GM20431 (cell line): ENCODE results near the gene ANKS1A.
"Not testable (repeated sequence)": the region's sequence is repeated elsewhere in the genome, so short reads cannot be mapped to it uniquely, and the experiment has no call there.

Experiments
- in situ Hi-C: fragments of 300-500 bp; cut with MseI, MboI; formaldehyde crosslinking; loops from one replicate; pipeline ENCODE4 v1.15.0; 2020; ENCODE audit warnings: low sequenced_read_pairs; ENCODE audit not compliant: unreplicated experiment

The ANKS1A gene

DNA sequence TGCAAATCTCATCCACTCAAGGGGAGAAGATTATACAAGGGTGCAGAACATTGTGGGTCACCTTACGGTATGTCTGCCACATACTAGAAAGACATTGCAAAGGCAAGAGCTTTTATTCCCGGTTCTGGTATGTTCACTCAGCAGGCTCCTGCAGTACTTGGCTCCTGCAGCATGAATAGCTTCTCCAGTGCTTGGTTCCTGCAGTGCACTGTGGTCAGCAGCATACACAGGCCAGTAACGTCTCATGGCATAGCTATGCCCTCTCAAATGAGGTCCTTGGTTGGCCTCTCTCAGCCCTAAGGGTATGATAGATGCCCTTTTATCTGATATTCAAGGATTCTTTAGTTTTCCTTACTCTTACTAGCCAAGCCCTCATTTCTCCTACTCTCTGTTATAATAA is 239.4 kb downstream of the ANKS1A start:
- in situ Hi-C loops, result no loop called here

DNA sequence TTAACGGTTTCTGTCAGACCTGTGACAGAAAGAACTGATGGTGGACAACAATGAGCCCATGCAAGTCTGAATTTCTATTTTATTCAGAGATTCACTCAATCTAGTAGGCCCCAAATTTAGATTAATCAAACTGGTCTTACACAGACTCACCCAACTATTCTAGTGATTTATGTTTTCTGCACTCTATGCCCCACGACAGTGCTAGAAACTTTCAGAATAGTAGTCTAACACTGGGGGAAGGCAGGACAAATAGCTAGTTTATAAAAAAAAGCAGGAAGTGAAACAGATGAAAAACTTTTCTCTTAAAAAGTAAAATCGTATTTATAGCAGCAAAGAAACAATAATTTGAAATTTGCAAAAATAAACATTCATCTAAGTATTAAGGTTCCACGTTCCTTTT is 247.1 kb downstream of the ANKS1A start:
- in situ Hi-C loops, result no loop called here

DNA sequence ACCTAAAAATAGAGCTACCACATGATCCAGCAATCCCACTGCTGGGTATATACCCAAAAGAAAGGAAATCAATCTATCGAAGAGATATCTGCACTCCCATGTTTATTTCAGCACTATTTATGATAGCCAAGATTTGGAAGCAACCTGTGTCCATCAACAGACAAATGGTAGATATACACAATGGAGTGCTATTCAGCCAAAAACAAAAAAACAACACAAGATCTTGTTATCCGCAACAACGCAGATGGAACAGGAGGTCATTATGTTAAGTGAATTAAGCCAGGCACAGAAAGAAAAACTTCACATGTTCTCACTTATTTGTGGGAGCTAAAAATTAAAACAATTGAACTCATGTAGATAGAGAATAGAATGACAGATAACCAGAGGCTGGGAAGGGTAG is 249.1 kb downstream of the ANKS1A start:
- in situ Hi-C loops, result not testable (repeated sequence)

DNA sequence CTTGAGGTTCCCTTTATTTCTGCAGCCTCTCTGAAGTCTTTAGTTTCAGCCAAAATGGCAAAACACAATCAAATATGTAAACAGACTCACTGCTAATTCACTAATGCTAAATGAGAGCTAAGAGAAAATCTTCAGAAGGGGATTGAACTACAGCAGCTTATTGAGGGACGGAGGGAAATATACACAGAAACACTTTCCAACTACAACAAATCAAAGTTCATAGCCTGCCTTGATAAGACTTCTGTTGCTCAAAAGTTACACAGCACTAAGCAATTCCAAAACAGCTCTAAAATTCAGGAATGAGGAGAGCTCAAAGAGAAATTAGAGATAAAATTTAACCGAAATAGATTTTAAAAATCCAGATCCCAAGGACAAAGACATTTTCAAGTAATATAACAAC is 250.4 kb downstream of the ANKS1A start:
- in situ Hi-C loops, result no loop called here

DNA sequence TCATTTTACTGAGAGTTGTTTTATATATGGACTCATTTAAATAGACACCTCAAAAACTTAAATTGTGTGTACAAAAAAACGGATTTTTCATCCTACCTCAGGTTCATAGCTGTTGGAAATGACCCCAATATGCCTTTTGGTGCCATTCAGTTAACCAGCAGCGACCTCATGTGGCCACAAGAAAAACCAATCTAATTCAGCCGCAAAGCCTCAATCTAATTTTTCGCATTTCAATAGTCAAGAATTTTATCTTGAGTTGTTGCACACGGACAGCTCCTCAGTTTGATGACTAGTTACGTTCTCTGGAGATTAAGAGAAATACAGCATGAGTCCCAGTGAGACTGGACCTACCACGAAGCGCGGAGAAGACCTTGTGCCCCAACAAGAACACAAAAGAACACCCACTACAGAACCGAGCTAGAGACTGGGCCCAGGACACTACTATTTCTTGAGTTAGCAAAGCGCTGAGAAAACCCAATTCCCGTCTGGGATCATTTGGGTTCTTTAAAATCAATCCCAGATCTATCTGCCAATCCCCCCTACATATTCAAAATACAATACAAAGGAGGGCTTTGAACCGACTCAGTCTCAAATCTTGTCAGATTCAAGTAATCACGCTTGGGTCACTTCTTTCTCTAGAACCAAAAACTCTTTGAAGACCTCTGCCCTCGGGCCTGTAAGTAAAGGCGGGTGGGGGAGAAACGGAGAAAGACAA is 251.0 kb downstream of the ANKS1A start:
- in situ Hi-C loops, result no loop called here

DNA sequence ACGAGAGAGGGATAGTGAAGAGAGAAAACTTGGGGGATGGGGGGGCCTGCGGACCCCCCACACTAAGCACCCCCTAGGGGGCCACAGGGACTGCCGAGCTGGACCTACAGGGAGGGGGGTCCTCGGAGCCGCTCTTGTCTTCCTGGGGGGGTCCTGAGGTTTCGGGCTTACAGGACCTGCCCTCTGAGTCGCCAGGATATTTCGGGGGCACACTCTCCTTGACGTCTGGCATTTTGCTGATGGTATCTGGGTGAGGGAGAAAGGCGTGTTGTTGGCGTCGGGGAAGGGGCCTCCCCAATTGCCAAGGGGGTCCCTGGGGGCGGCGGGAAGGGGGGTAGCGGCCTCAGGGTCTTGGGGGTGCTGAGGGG is 251.6 kb downstream of the ANKS1A start:
- in situ Hi-C loops, result no loop called here
